GM18870 (cell line): ENCODE data around the gene SPATA20.
A peak's percentile ranks its signal among the peaks of the same experiment; 100 is the strongest.

Experiments used
- ATAC-seq: cut with Tn5 transposase; IDR thresholded peaks from one replicate; pipeline ENCODE4 v1.9.1; 2021; ENCODE audit warnings: moderate library complexity; ENCODE audit not compliant: unreplicated experiment

The SPATA20 gene

GRCh38 chr17:50547035-50547735, at the start of gene SPATA20:
Gene SPATA20 (plus strand): TSS chr17:50547174. CDS start chr17:50547209, 35 bp downstream.
- peak; percentile 44 for ATAC-seq

- ATAC-seq = no peak
These were observed 48.7 kb upstream of the SPATA20 start for GRCh38 chr17:50498021-50498874.

- no peak for ATAC-seq
These were observed 47.7 kb upstream of the SPATA20 start for GRCh38 chr17:50499270-50499669.

GRCh38 chr17:50499721-50500120, 47.3 kb upstream of the SPATA20 start:
- no peak for ATAC-seq

DNA sequence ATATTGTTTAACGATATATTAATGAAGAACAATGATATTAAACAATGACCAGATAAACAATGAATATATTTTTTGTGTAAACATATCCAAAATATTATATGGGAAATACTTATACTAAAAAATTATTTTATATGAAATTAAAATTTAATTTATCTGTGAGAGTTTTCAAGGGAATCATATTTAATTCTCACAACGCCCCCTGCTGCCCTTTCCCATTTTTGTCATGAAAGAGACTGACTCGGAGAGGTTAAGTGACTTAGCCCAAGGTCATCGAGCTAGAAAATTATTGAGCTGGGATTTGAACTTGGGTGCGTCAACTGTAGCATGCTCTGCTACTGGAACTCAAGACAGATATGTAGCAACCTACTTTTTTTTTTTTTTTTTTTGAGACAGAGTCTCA, 45.9 kb upstream of the SPATA20 start:
- ATAC-seq = no peak

DNA sequence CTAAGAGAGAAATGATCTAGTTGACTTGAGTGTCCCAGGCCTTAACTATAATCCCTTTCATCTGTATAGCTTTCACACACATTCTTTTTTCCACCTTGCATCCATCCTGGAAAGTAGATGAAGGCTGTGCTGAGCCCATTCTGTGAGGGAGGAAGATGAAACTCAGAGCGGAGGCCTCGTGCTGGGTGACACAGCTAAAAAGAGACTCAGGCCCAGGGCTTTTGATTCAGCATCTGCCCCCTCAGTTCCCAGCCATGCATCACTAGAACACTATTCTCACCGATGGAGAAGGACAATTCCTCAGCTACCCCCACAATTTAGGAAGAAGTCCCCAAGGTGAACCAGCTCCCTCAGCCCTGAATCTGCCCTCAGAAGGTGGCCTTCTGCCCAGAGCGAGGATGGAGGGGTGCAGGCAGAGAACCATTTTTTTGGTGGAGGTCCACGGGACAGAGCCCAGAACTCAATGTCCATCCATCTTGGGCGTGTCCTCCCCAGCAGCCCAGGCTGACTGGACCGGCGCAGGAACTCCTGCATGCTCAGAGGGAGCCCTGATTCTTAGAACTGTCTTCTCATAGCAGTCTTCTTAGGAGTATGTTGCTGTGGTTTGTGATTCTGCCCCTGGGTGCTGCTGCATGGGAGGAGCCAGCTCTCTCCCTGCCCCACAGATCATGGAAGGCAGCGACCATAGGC, 44.5 kb upstream of the SPATA20 start:
- ATAC-seq = no peak

- ATAC-seq = no peak
These were observed 41.3 kb upstream of the SPATA20 start for GRCh38 chr17:50505591-50506130.

GRCh38 chr17:50506298-50506697, 40.7 kb upstream of the SPATA20 start:
- ATAC-seq = no peak

- ATAC-seq = no peak
These were observed 39.0 kb upstream of the SPATA20 start, which contains the start of gene MYCBPAP for GRCh38 chr17:50507871-50508572. Gene MYCBPAP (plus strand): TSS chr17:50508439. CDS start chr17:50508675, 236 bp downstream.

GRCh38 chr17:50508573-50509460, 38.2 kb upstream of the SPATA20 start:
- ATAC-seq = no peak

DNA sequence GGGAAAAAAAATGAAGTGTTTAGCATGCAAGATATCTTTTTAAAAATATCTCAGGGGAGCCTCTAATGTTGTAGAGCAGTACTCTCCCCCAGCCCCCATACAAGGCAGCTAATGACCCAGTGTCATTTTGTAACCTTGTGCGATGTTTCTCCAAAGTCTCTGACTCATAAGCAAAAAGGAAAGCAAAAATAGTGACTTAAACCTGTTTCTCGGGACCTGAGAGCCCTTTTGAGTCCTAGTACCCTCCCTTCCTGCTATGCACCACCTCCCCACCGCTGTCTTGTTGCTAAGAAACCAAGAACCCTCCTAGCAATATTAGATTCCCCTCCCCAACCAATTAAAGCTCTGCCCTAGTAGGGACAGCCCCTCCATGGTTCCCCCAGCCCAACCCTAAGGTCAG, 35.9 kb upstream of the SPATA20 start:
- ATAC-seq = peak; percentile 90

DNA sequence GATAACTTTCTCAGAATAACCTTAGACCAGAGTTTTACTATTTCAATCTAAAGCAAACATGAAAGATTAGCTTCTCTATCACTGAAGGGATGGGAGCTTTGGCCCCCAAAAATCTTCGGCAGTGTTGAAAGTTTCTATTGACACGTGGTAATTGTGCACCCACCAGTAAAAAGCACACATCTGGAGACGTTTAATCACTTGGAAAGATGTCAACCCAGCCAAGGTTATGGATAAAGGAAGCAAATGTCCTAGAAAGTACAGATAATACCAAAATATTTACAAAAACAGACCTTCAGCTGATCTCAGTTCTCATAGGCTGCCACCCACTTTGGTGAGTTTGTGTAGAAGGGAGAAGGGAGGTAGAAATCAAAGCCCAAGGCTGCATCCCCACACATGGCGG, 33.5 kb upstream of the SPATA20 start:
- ATAC-seq = no peak

GRCh38 chr17:50514388-50514787, 32.6 kb upstream of the SPATA20 start:
- no peak for ATAC-seq

- no peak for ATAC-seq
These were observed 31.9 kb upstream of the SPATA20 start for GRCh38 chr17:50514936-50515702.

DNA sequence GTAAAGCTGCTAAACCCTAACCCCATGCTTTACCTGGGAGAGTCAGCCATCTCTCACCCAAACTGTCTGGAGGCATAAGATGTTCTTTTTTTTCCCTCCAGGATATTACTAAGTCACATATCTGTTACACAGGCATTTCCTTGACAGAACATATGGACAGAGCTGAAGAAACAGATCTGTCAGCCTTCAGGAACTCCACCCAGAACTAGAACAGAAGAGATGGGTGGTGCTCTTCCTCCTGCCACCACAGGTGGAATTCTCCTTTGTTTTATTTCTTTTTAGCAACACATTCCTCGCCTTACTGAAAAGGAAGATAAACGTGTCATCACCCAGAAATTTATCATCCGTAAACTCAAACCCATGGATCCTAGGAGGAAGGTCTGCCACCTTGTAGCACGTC, 30.0 kb upstream of the SPATA20 start:
- ATAC-seq = no peak

- no peak for ATAC-seq
These were observed 29.2 kb upstream of the SPATA20 start for GRCh38 chr17:50517504-50518383.

DNA sequence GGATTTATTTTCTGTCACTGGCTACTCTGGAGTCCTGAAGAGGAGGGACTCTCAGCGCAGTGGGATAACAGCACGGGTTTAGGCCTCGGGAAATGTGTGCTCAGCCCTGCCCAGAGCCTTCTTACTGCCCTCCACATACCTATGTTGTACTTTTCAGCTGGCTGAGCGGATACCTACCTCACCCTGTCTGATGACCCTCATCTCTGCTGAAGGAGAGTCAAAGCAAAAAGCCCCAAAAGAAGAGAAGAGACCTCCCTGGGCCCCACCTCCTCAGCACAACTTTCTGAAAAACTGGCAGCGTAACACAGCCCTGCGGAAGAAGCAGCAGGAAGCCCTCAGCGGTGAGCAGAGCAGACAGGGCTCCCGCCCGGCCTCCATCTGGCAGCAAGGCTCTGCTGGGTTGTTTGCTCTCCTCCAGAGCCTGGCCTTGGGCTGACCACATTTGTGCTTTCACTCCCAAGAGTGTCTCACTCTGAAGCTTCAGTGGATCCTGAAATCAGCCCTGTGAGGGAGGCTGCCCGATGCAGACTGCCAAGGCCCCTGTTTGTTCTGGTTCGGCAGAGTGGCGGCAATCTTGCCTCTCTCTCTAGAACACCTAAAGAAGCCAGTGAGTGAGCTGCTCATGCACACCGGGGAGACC, 28.5 kb upstream of the SPATA20 start:
- ATAC-seq = no peak
